ENCODE measurements around the gene DDX24.

DNA sequence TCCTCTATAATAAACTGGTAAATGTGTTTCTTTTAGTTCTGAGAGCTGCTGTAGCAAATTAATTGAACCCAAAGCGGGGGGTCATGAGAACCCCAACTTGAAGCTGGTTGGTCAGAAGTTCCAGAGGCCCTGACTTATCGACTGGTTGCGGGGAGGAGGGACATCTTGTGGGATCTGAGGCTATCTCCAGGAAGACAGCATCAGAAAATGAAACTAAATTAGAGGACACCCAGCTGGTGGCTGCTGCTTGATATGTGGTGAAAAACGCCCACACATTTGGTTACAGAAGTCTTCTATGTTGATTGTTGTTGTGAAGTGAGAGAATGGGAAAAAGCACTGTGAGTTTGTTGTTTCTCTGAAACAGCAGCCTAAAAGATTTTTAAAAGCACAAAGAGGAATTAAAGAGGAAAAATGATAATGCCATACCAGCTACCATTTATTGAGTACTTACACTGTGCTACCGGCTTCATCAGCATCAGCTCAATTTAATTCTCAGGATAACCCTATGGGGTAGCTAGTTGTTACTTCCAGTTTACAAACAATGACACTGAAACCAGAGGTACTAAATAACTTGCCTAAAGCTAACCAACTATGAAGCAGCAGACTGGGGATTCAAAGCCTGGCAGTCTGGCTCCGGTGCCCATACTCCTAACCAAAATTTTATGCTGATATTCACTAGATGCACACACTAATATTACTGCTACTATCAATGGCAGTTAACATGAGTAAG lies 24.3 kb downstream of the DDX24 start:
- no peak for TF ChIP-seq POLR2A (IDR thresholded peaks at IDR 0.05)
- TF ChIP-seq, protein P1, sequence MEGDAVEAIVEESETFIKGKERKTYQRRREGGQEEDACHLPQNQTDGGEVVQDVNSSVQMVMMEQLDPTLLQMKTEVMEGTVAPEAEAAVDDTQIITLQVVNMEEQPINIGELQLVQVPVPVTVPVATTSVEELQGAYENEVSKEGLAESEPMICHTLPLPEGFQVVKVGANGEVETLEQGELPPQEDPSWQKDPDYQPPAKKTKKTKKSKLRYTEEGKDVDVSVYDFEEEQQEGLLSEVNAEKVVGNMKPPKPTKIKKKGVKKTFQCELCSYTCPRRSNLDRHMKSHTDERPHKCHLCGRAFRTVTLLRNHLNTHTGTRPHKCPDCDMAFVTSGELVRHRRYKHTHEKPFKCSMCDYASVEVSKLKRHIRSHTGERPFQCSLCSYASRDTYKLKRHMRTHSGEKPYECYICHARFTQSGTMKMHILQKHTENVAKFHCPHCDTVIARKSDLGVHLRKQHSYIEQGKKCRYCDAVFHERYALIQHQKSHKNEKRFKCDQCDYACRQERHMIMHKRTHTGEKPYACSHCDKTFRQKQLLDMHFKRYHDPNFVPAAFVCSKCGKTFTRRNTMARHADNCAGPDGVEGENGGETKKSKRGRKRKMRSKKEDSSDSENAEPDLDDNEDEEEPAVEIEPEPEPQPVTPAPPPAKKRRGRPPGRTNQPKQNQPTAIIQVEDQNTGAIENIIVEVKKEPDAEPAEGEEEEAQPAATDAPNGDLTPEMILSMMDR (IDR thresholded peaks at IDR 0.05): no peak
